Measurements from ENCODE around the gene ATP9A. TPM values are rescaled to one million over a fixed set of nuclear protein-coding genes. Genes with fewer than 3 reads are reported as not detected.

The ATP9A gene
- total RNA-seq, 1 donor from 2014 or later = 18.2 TPM

GRCh38 chr20:51579137-51579536, 189.1 kb downstream of the ATP9A start:
- Mint-ChIP-seq H3K9me3 (no peaks in the 10 kb centered on the region), H3K4me1 (peaks cover 3% of the 10 kb centered on the region), H3K4me3 (no peak overlapping the region), H3K36me3 (no peaks in the 10 kb centered on the region), H3K27ac (no peak overlapping the region), H3K27me3 (ENCODE audit: insufficient read depth, low read depth) (peaks cover 3% of the 10 kb centered on the region)
- Histone ChIP-seq H4K20me1 (ENCODE audit: low read depth) (no peaks in the 10 kb centered on the region), H3K9me3 (ENCODE audit: low read depth) (no peaks in the 10 kb centered on the region), H3F3A (ENCODE audit: low read depth) (no peaks in the 10 kb centered on the region), H3K27ac (no peak overlapping the region), H2AFZ (replicated peaks) (no peak overlapping the region), H3K9ac (no peak overlapping the region), H3K4me3 (no peak overlapping the region), H3K4me2 (no peak overlapping the region), H3K4me1 (no peaks in the 10 kb centered on the region), H3K79me2 (ENCODE audit: low read depth) (no peaks in the 10 kb centered on the region), H3K36me3 (no peaks in the 10 kb centered on the region), H3K27me3 (no peaks in the 10 kb centered on the region)
- DNase-seq (ENCODE audit: low spot score) = no peak
- no peak for TF ChIP-seq EZH2phosphoT487 (IDR thresholded peaks at IDR 0.05)
- TF ChIP-seq EZH2 (IDR thresholded peaks at IDR 0.05) = no peak
- no peak for TF ChIP-seq CTCF (IDR thresholded peaks at IDR 0.05)

GRCh38 chr20:51578145-51578459, 190.1 kb downstream of the ATP9A start:
- Mint-ChIP-seq H3K27ac (no peak overlapping the region), H3K4me3 (no peak overlapping the region), H3K4me1 (peaks cover 3% of the 10 kb centered on the region), H3K9me3 (no peaks in the 10 kb centered on the region), H3K36me3 (no peaks in the 10 kb centered on the region), H3K27me3 (ENCODE audit: insufficient read depth, low read depth) (peaks cover 3% of the 10 kb centered on the region)
- no peak overlapping the region for H3K4me2 ChIP-seq
- TF ChIP-seq EZH2 (IDR thresholded peaks at IDR 0.05) = no peak
- TF ChIP-seq EZH2phosphoT487 (IDR thresholded peaks at IDR 0.05) = no peak
- no peaks in the 10 kb centered on the region for H3K79me2 ChIP-seq (ENCODE audit: low read depth)
- H3K9ac ChIP-seq = no peak overlapping the region
- H3K4me3 ChIP-seq = no peak overlapping the region
- H2AFZ ChIP-seq (replicated peaks) = no peak overlapping the region
- H3F3A ChIP-seq (ENCODE audit: low read depth) = no peaks in the 10 kb centered on the region
- H3K9me3 ChIP-seq (ENCODE audit: low read depth) = no peaks in the 10 kb centered on the region
- no peak for DNase-seq (ENCODE audit: low spot score)
- no peaks in the 10 kb centered on the region for H3K27me3 ChIP-seq
- no peaks in the 10 kb centered on the region for H3K4me1 ChIP-seq
- H4K20me1 ChIP-seq (ENCODE audit: low read depth) = no peaks in the 10 kb centered on the region
- no peak overlapping the region for H3K27ac ChIP-seq
- H3K36me3 ChIP-seq = no peaks in the 10 kb centered on the region

- Histone ChIP-seq H3K36me3 (no peaks in the 10 kb centered on the region), H3K9ac (no peak overlapping the region), H3K9me3 (ENCODE audit: low read depth) (no peaks in the 10 kb centered on the region), H3K4me2 (no peak overlapping the region), H2AFZ (replicated peaks) (no peak overlapping the region), H3K4me3 (no peak overlapping the region), H3F3A (ENCODE audit: low read depth) (no peaks in the 10 kb centered on the region), H3K79me2 (ENCODE audit: low read depth) (no peaks in the 10 kb centered on the region), H4K20me1 (ENCODE audit: low read depth) (no peaks in the 10 kb centered on the region), H3K27ac (no peak overlapping the region), H3K27me3 (no peaks in the 10 kb centered on the region), H3K4me1 (no peaks in the 10 kb centered on the region)
- Mint-ChIP-seq H3K27me3 (ENCODE audit: insufficient read depth, low read depth) (peaks cover 4% of the 10 kb centered on the region), H3K27ac (no peak overlapping the region), H3K4me3 (no peak overlapping the region), H3K4me1 (peaks cover 3% of the 10 kb centered on the region), H3K9me3 (no peaks in the 10 kb centered on the region), H3K36me3 (no peaks in the 10 kb centered on the region)
- TF ChIP-seq EZH2 (IDR thresholded peaks at IDR 0.05) = no peak
- TF ChIP-seq CTCF (IDR thresholded peaks at IDR 0.05) = no peak
- no peak for TF ChIP-seq EZH2phosphoT487 (IDR thresholded peaks at IDR 0.05)
- no peak for DNase-seq (ENCODE audit: low spot score)
Observed at GRCh38 chr20:51577432-51578144, 190.6 kb downstream of the ATP9A start.

GRCh38 chr20:51575486-51575885, 192.7 kb downstream of the ATP9A start:
- H4K20me1 ChIP-seq (ENCODE audit: low read depth) = no peaks in the 10 kb centered on the region
- TF ChIP-seq EZH2 (IDR thresholded peaks at IDR 0.05) (no peak), CTCF (IDR thresholded peaks at IDR 0.05) (no peak), EZH2phosphoT487 (IDR thresholded peaks at IDR 0.05) (no peak)

More at GRCh38 chr20:51575486-51575885, 192.7 kb downstream of the ATP9A start:
- no peaks in the 10 kb centered on the region for H3K9me3 ChIP-seq (ENCODE audit: low read depth)
- H3K4me3 ChIP-seq = no peak overlapping the region
- Mint-ChIP-seq H3K27me3 (ENCODE audit: insufficient read depth, low read depth) (peaks cover 8% of the 10 kb centered on the region), H3K4me3 (no peak overlapping the region), H3K36me3 (no peaks in the 10 kb centered on the region), H3K4me1 (peaks cover 3% of the 10 kb centered on the region), H3K27ac (no peak overlapping the region), H3K9me3 (no peaks in the 10 kb centered on the region)
- no peak for DNase-seq (ENCODE audit: low spot score)
- no peaks in the 10 kb centered on the region for H3K36me3 ChIP-seq
- no peaks in the 10 kb centered on the region for H3K79me2 ChIP-seq (ENCODE audit: low read depth)
- no peak overlapping the region for H3K27ac ChIP-seq
- H3K4me2 ChIP-seq = no peak overlapping the region
- H2AFZ ChIP-seq (replicated peaks) = no peak overlapping the region
- no peaks in the 10 kb centered on the region for H3K27me3 ChIP-seq
- H3F3A ChIP-seq (ENCODE audit: low read depth) = no peaks in the 10 kb centered on the region
- H3K9ac ChIP-seq = no peak overlapping the region
- no peaks in the 10 kb centered on the region for H3K4me1 ChIP-seq

Data from neural progenitor cell (in vitro differentiated cells).